GM19467 (cell line): ENCODE results near the gene TMEM202.
"Not testable (repeated sequence)": the region's sequence is repeated elsewhere in the genome, so short reads cannot be mapped to it uniquely, and the experiment has no call there.

Experiments used
- ATAC-seq: cut with Tn5 transposase; IDR thresholded peaks from one replicate; pipeline ENCODE4 v1.9.1; 2021; ENCODE audit warnings: mild to moderate bottlenecking, moderate library complexity; ENCODE audit not compliant: unreplicated experiment

Gene TMEM202

GRCh38 chr15:72398648-72399047 lies 543 bp downstream of the TMEM202 start:
- no peak for ATAC-seq

GRCh38 chr15:72402726-72403125 lies 4.6 kb downstream of the TMEM202 start:
- ATAC-seq: no peak

- ATAC-seq: no peak
Measured at GRCh38 chr15:72404356-72404755, 6.3 kb downstream of the TMEM202 start.

GRCh38 chr15:72404841-72405240 lies 6.7 kb downstream of the TMEM202 start:
- no peak for ATAC-seq

GRCh38 chr15:72406936-72407335 lies 8.8 kb downstream of the TMEM202 start:
- ATAC-seq: no peak

- ATAC-seq: no peak
Measured at GRCh38 chr15:72411111-72411510, 13.0 kb downstream of the TMEM202 start.

GRCh38 chr15:72411544-72411943 lies 13.4 kb downstream of the TMEM202 start:
- ATAC-seq: no peak

GRCh38 chr15:72413337-72413736 lies 15.2 kb downstream of the TMEM202 start:
- ATAC-seq: not testable (repeated sequence)

GRCh38 chr15:72415304-72415703 lies 17.2 kb downstream of the TMEM202 start:
- no peak for ATAC-seq

- not testable (repeated sequence) for ATAC-seq
Measured at GRCh38 chr15:72419768-72420167, 21.7 kb downstream of the TMEM202 start.

- ATAC-seq: no peak
Measured at GRCh38 chr15:72420576-72420975, 22.5 kb downstream of the TMEM202 start.

- no peak for ATAC-seq
Measured at GRCh38 chr15:72421484-72421883, 23.4 kb downstream of the TMEM202 start.

- no peak for ATAC-seq
Measured at GRCh38 chr15:72423256-72423655, 25.2 kb downstream of the TMEM202 start.

GRCh38 chr15:72426753-72427152 lies 28.6 kb downstream of the TMEM202 start:
- no peak for ATAC-seq

GRCh38 chr15:72437650-72438316 lies 39.7 kb downstream of the TMEM202 start:
- no peak for ATAC-seq

GRCh38 chr15:72442848-72443247 lies 44.7 kb downstream of the TMEM202 start:
- not testable (repeated sequence) for ATAC-seq

GRCh38 chr15:72445426-72445825 lies 47.3 kb downstream of the TMEM202 start:
- no peak for ATAC-seq

- ATAC-seq: no peak
Measured at GRCh38 chr15:72450805-72451204, 52.7 kb downstream of the TMEM202 start.

- ATAC-seq: no peak
Measured at GRCh38 chr15:72451224-72451623, 53.1 kb downstream of the TMEM202 start.

- ATAC-seq: no peak
Measured at GRCh38 chr15:72456684-72457083, 58.6 kb downstream of the TMEM202 start.
